K562 (cell line): ENCODE data around the gene ZC3H12A.
A peak's percentile ranks its signal among the peaks of the same experiment; 100 is the strongest.

ENCODE experiments used
- ATF2 ChIP-seq: sonication (generic); formaldehyde crosslinking; IDR thresholded peaks from 2 replicates; pipeline ENCODE4 v1.8.1; 2022; ENCODE audit warnings: missing genetic modification reagents
- CBFB ChIP-seq: sonication (generic); formaldehyde crosslinking; IDR thresholded peaks from 2 replicates; pipeline ENCODE4 v1.4.0; 2020; ENCODE audit warnings: mild to moderate bottlenecking, missing genetic modification reagents
- CEBPB ChIP-seq: fragments of 450-650 bp; IDR thresholded peaks from 2 replicates; pipeline ENCODE4 v1.6.1; 2016; ENCODE audit warnings: missing genetic modification characterization, missing compliant biosample characterization
- ELK1 ChIP-seq: sonication (generic); formaldehyde crosslinking; IDR thresholded peaks from 2 replicates; pipeline ENCODE4 v1.8.1; 2022; ENCODE audit warnings: missing genetic modification reagents
- NFE2 ChIP-seq: IDR thresholded peaks from 2 replicates; pipeline ENCODE4 v1.6.1; 2014; ENCODE audit warnings: antibody characterized with exemption, low read depth
- POLR2AphosphoS5 ChIP-seq: IDR thresholded peaks from 2 replicates; pipeline ENCODE4 v1.6.1; 2011; ENCODE audit warnings: mild to moderate bottlenecking, low read depth, low read length, moderate library complexity; ENCODE audit not compliant: control insufficient read depth, insufficient read depth
- RBFOX2 ChIP-seq: fragments of 200-400 bp; formaldehyde crosslinking; IDR thresholded peaks from 2 replicates; pipeline ENCODE4 v1.6.1; 2017; ENCODE audit warnings: low read depth, mild to moderate bottlenecking, low read length, moderate library complexity
- TAF1 ChIP-seq: IDR thresholded peaks from 2 replicates; pipeline ENCODE4 v1.6.1; 2011; ENCODE audit warnings: mild to moderate bottlenecking, low read length, moderate library complexity; ENCODE audit not compliant: insufficient read depth, control insufficient read depth, severe bottlenecking; ENCODE audit errors: extremely low read depth
- TRIM24 ChIP-seq, 2 experiments: fragments of 450-650 bp; IDR thresholded peaks; 2 replicates each; pipeline ENCODE4 v1.6.1; 2016
- YY1 ChIP-seq, 3 experiments: IDR thresholded peaks; 2 replicates each; pipeline ENCODE4 v1.6.1; 2011; ENCODE audit warnings: low read length in 2 of 3, mild to moderate bottlenecking in 2 of 3, moderate library complexity in 2 of 3, borderline replicate concordance in 1 of 3, control low read depth in 1 of 3, low read depth in 1 of 3; ENCODE audit not compliant: insufficient read depth in 3 of 3, insufficient replicate concordance in 2 of 3, control insufficient read depth in 1 of 3, insufficient read length in 1 of 3; ENCODE audit errors: extremely low read depth in 1 of 3

- no peak for TF ChIP-seq ATF2 (CRISPR knock-in tag)
- no peak for TF ChIP-seq TAF1
- no peak for TF ChIP-seq RBFOX2
- no peak for TF ChIP-seq CEBPB (tag)
- peak in 1 of 3 experiments; percentile 10 for TF ChIP-seq YY1 (IDR thresholded peaks at IDR 0.05; ENCODE audit: borderline replicate concordance in 1 of 3, control insufficient read depth in 1 of 3, extremely low read depth in 1 of 3, insufficient read depth in 3 of 3, insufficient read length in 1 of 3, insufficient replicate concordance in 2 of 3, low read depth in 1 of 3, low read length in 2 of 3)
- TF ChIP-seq TRIM24 (IDR thresholded peaks at IDR 0.05), result no peak
- TF ChIP-seq CBFB (CRISPR knock-in tag), result no peak
- TF ChIP-seq POLR2AphosphoS5, result no peak
- TF ChIP-seq ELK1, result no peak
- no peak for TF ChIP-seq NFE2
Observed at GRCh38 chr1:37513795-37514349, 39.5 kb downstream of the ZC3H12A start.
